T-helper 17 cell (primary cell): Measurements from ENCODE around the gene DUSP22. TPM values are rescaled to one million over a fixed set of nuclear protein-coding genes. Genes with fewer than 3 reads are reported as not detected.
"Not testable (repeated sequence)": the region's sequence is repeated elsewhere in the genome, so short reads cannot be mapped to it uniquely, and the experiment has no call there.

Source experiments
- ATAC-seq: fragments of 150-1000 bp; cut with Tn5 transposase; 2 replicates; pipeline ENCODE4 v1.10.0; 2021; ENCODE audit warnings: mild to moderate bottlenecking, moderate library complexity
- DNase-seq, 3 donors: peaks; one replicate each; pipeline versions ENCODE4 v3.0.0 to v3.0.0-alpha.2; 2020 to 2021
- H3K9me3 ChIP-seq: one replicate; pipeline ENCODE4 v1.7.0; 2013; ENCODE audit warnings: low read length, mild to moderate bottlenecking; ENCODE audit not compliant: control insufficient read depth, poor library complexity, severe bottlenecking
- H3K27ac Mint-ChIP-seq: one replicate; pipeline ENCODE4 v1.8.0; 2022; ENCODE audit warnings: mild to moderate bottlenecking, moderate library complexity, mixed read lengths
- H3K27me3 Mint-ChIP-seq: one replicate; pipeline ENCODE4 v1.8.0; 2022; ENCODE audit warnings: mixed read lengths
- H3K36me3 Mint-ChIP-seq: one replicate; pipeline ENCODE4 v1.8.0; 2022; ENCODE audit warnings: low read depth, mixed read lengths
- H3K4me1 Mint-ChIP-seq: one replicate; pipeline ENCODE4 v1.8.0; 2022; ENCODE audit warnings: mild to moderate bottlenecking, mixed read lengths
- H3K4me3 Mint-ChIP-seq: one replicate; pipeline ENCODE4 v1.8.0; 2022; ENCODE audit warnings: mild to moderate bottlenecking, moderate library complexity, mixed read lengths
- total RNA-seq, 4 donors: library from RNA in 2 of 4; stranded (reverse) in 2 of 4; gene quantifications; one replicate each; pipeline ENCODE4 v1.2.3 and lab custom pipeline; 2022 to 2026

Gene DUSP22
- total RNA-seq, 2 donors from 2014 or later, result 26.9 to 38.1 TPM

DNA sequence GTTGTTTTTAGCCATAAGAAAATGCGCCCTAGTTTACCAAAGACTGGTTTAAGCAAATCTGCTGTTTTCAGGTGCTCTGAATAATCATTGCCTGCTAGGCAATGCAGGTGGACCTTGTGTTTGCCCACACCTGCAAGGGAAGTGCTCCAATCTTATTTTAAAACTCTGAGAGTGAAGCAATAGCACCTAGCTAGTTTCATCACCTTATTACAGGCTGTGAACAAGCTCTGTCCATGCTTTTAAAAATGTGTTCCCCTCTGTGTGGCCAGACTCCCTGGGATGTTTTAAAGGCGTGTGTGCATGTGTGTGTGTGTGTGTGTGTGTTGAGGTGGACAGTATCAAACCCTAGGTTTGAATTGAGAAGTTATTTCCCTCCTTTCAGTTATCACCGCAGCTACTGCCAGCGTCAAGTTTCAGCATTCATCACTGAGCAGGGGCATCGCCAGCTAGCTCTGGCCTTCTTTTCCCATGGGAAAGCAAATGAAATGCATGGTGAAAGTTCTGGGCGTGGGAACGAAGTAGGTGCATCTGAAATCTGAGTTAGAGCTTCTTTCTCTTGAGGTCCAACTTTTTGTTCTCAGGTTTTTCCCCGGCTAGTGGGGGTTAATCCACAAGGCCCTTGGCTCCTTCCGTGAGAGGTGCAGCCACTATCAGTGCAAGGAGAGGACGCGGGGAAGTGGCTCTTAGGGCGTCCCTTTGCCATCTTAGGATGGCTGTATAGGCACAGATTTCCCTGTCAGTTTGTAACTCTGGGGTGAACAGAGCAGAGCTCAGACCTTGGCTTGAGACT lies 30.8 kb downstream of the DUSP22 start:
- ATAC-seq (no peak), DNase-seq (no peak)
- Mint-ChIP-seq H3K4me3 (no peak overlapping the region), H3K27ac (no peak overlapping the region), H3K27me3 (no peaks in the 10 kb centered on the region), H3K36me3 (peaks cover 2% of the 10 kb centered on the region), H3K4me1 (peaks cover 15% of the 10 kb centered on the region)
- H3K9me3 ChIP-seq, result no peaks in the 10 kb centered on the region

- peaks cover 13% of the 10 kb centered on the region for H3K4me1 Mint-ChIP-seq
- H3K27me3 Mint-ChIP-seq, result no peaks in the 10 kb centered on the region
- no peak overlapping the region for H3K27ac Mint-ChIP-seq
- peaks cover 2% of the 10 kb centered on the region for H3K36me3 Mint-ChIP-seq
- H3K4me3 Mint-ChIP-seq, result no peak overlapping the region
- ATAC-seq, result no peak
- no peaks in the 10 kb centered on the region for H3K9me3 ChIP-seq
- no peak for DNase-seq
Observed at GRCh38 chr6:323730-324088, 31.4 kb downstream of the DUSP22 start.

DNA sequence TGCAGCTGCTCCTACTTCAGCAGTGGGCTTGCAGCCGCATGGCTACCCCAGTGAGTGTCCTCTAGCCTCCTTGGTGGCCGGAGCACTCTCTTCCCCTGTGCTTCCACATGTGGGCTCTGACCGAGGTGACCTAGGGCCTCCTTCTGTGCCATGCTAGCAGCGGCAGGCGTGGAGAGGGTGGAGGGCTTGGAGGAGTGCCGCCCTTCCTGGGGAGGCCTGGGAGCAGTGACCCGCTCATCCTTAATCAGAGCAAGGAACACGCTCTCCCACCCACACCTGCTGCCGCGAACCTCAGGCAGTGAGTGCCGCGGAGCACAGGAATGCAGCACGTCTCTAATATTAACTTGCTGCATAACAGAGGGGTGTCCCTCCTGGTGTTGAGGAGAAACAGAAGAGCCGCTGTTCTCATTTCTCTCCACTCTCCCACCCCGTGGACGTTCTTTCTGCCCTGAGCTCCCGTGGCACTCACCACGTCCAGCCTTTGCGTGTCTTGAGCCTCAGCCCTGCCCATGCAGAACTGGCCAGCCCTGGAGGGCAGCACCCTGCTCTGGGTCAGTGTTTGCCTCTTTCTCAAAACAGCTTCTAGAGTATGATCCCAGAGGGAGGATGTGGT lies 31.9 kb downstream of the DUSP22 start:
- no peak for DNase-seq
- no peak overlapping the region for H3K27ac Mint-ChIP-seq
- H3K4me1 Mint-ChIP-seq, result peaks cover 10% of the 10 kb centered on the region
- H3K9me3 ChIP-seq, result no peaks in the 10 kb centered on the region
- no peak overlapping the region for H3K4me3 Mint-ChIP-seq
- ATAC-seq, result no peak
- H3K27me3 Mint-ChIP-seq, result no peaks in the 10 kb centered on the region
- H3K36me3 Mint-ChIP-seq, result peaks cover 2% of the 10 kb centered on the region

- ATAC-seq, result no peak
- no peak for DNase-seq
- no peak overlapping the region for H3K4me3 Mint-ChIP-seq
- peaks cover 8% of the 10 kb centered on the region for H3K4me1 Mint-ChIP-seq
- H3K27ac Mint-ChIP-seq, result no peak overlapping the region
- peaks cover 2% of the 10 kb centered on the region for H3K36me3 Mint-ChIP-seq
- H3K27me3 Mint-ChIP-seq, result no peaks in the 10 kb centered on the region
- no peaks in the 10 kb centered on the region for H3K9me3 ChIP-seq
Observed at GRCh38 chr6:324729-325125, 32.4 kb downstream of the DUSP22 start.

- not testable (repeated sequence) for H3K36me3 Mint-ChIP-seq, ATAC-seq, H3K9me3 ChIP-seq, H3K27ac Mint-ChIP-seq, H3K4me3 Mint-ChIP-seq, H3K4me1 Mint-ChIP-seq, DNase-seq, H3K27me3 Mint-ChIP-seq
Observed at GRCh38 chr6:325161-325860, 33.0 kb downstream of the DUSP22 start.

DNA sequence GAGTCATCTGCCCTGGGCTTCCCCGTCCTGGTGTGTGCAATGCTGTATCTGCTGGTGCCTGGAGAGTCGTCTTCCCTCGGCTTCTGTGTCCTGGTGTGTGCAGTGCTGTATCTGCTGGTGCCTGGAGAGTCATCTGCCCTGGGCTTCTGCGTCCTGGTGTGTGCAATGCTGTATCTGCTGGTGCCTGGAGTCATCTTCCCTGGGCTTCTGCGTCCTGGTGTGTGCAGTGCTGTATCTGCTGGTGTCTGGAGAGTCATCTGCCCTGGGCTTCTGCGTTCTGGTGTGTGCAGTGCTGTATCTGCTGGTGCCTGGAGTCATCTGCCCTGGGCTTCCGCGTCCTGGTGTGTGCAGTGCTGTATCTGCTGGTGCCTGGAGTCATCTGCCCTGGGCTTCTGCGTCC lies 33.8 kb downstream of the DUSP22 start:
- H3K9me3 ChIP-seq, H3K27ac Mint-ChIP-seq, H3K27me3 Mint-ChIP-seq, H3K4me3 Mint-ChIP-seq, H3K4me1 Mint-ChIP-seq, H3K36me3 Mint-ChIP-seq, ATAC-seq, DNase-seq: not testable (repeated sequence)

GRCh38 chr6:326896-327537 lies 34.7 kb downstream of the DUSP22 start:
- no peaks in the 10 kb centered on the region for H3K27me3 Mint-ChIP-seq
- peaks cover 2% of the 10 kb centered on the region for H3K36me3 Mint-ChIP-seq
- peak overlapping the region; percentile 7 for H3K4me3 Mint-ChIP-seq
- H3K27ac Mint-ChIP-seq, result no peak overlapping the region
- ATAC-seq (no peak), DNase-seq (no peak)
- peaks cover 8% of the 10 kb centered on the region for H3K4me1 Mint-ChIP-seq
- no peaks in the 10 kb centered on the region for H3K9me3 ChIP-seq

- Mint-ChIP-seq H3K27me3 (no peaks in the 10 kb centered on the region), H3K4me1 (peaks cover 8% of the 10 kb centered on the region), H3K27ac (no peak overlapping the region), H3K36me3 (peaks cover 2% of the 10 kb centered on the region), H3K4me3 (peak overlapping the region; percentile 7)
- no peaks in the 10 kb centered on the region for H3K9me3 ChIP-seq
- DNase-seq (no peak), ATAC-seq (peak; percentile 10)
Observed at GRCh38 chr6:327538-328116, 35.3 kb downstream of the DUSP22 start.

DNA sequence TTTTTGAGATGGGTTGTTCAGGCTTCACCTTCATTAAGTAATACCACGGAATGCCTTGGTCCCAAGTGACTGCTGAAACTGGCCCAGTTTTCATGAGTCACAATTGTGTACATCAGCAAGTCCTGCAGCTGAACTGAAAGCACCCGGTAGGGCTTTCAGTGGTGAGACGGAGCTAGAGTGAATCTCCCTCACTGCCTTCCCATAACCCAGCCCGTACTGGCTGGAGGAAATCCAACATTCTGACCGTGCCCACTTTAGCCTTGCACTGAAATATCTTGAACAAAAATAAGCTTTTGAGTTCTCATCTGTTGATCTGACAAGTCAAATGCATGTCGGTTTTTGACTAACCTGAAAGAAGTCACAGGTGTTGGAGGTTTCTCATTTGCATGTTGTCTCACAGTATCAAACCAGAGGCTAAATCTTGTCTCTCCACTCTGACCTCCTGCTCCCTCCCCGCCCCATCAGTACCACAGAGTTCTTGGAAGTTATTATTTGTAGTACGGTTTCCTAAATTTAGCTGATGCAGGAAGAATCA lies 35.9 kb downstream of the DUSP22 start:
- no peaks in the 10 kb centered on the region for H3K9me3 ChIP-seq
- Mint-ChIP-seq H3K27me3 (no peaks in the 10 kb centered on the region), H3K27ac (no peak overlapping the region), H3K36me3 (peaks cover 2% of the 10 kb centered on the region), H3K4me1 (peaks cover 8% of the 10 kb centered on the region), H3K4me3 (no peak overlapping the region)
- no peak for DNase-seq
- peak; percentile 64 for ATAC-seq

- Mint-ChIP-seq H3K27ac (no peak overlapping the region), H3K36me3 (peaks cover 2% of the 10 kb centered on the region), H3K4me3 (no peak overlapping the region), H3K4me1 (peaks cover 8% of the 10 kb centered on the region), H3K27me3 (no peaks in the 10 kb centered on the region)
- H3K9me3 ChIP-seq, result no peaks in the 10 kb centered on the region
- no peak for ATAC-seq
- no peak for DNase-seq
Observed at GRCh38 chr6:328924-329323, 36.6 kb downstream of the DUSP22 start.

DNA sequence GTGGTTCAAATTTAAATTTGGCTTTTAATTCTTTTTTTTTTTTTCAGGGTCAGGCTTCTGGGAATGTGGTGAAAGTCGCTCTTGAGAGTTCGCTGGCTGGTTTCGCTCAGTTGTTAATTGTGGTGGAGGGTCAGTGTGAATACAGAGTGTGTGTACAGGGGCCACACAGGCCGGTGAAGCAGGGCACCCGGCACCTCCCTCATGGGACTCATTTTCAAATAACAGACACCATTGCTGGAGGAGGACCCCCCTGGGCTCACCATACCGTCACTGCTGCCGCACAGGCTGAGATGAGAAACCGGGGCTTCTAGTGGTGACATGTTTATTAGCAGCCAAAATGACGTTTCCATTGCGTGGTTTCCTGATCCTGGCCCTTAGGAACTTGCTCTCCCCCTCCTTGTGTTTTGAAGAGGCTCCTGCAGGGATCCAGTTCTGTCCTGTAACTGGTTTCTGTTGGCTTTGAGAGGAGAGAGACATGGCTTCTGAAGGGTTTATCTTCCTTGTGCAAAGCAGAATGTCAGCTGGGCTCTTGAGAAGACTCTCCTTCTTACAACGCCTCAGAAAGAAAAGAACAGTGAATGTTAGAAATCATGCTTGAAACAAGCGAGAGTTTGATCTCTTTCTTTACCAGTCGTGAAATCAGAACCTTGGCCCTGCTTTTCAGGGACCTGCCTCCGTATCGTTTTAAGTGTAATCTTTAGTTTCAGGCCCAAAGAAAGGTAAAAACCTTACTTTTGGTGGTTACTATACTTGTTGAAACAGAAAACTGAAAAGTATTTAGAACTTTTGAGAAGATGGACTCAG lies 37.8 kb downstream of the DUSP22 start:
- no peaks in the 10 kb centered on the region for H3K9me3 ChIP-seq
- Mint-ChIP-seq H3K27ac (no peak overlapping the region), H3K36me3 (peaks cover 2% of the 10 kb centered on the region), H3K27me3 (no peaks in the 10 kb centered on the region), H3K4me1 (peaks cover 8% of the 10 kb centered on the region), H3K4me3 (no peak overlapping the region)
- ATAC-seq (no peak), DNase-seq (no peak)

DNA sequence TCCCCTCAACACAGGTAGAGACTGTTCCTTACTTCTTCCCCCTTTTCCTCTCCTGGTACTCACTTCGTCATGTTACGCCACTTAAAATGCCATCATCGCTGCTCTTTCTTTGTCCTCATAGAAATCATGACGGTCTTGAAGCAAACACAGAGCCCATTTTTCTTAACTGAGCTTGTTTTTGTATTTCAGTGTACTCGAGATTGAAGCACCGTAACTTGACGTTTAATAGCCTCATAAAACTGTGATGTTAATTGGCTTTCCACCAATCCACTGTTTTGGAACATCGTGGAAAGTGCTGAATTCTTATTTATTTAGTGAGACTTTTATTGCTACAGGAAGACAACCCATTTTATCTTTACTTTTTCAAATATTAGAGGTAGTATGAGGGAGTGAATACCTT lies 38.7 kb downstream of the DUSP22 start:
- H3K9me3 ChIP-seq, result no peaks in the 10 kb centered on the region
- no peak for ATAC-seq
- H3K4me1 Mint-ChIP-seq, result peaks cover 8% of the 10 kb centered on the region
- H3K36me3 Mint-ChIP-seq, result peaks cover 2% of the 10 kb centered on the region
- no peak overlapping the region for H3K27ac Mint-ChIP-seq
- H3K4me3 Mint-ChIP-seq, result no peak overlapping the region
- H3K27me3 Mint-ChIP-seq, result no peaks in the 10 kb centered on the region
- no peak for DNase-seq
